HepG2 (cell line): Measurements from ENCODE around the gene IL13. TPM values are rescaled to one million over a fixed set of nuclear protein-coding genes. Genes with fewer than 3 reads are reported as not detected.

Source experiments
- ETV5 ChIP-seq: IDR thresholded peaks from 2 replicates; pipeline ENCODE4 v1.6.1; 2018; ENCODE audit warnings: missing biosample characterization, missing genetic modification reagents, inconsistent platforms, borderline replicate concordance
- MEIS2 ChIP-seq: sonication (generic); formaldehyde crosslinking; IDR thresholded peaks from 2 replicates; pipeline ENCODE4 v1.9.0; 2021; ENCODE audit warnings: mild to moderate bottlenecking, missing genetic modification reagents
- MTA1 ChIP-seq: sonication (generic); formaldehyde crosslinking; IDR thresholded peaks from 2 replicates; pipeline ENCODE4 v1.4.0; 2020; ENCODE audit warnings: missing genetic modification reagents, mild to moderate bottlenecking, borderline replicate concordance
- SRSF9 ChIP-seq: fragments of 200-400 bp; formaldehyde crosslinking; IDR thresholded peaks from 2 replicates; pipeline ENCODE4 v1.6.1; 2018; ENCODE audit warnings: borderline replicate concordance, mild to moderate bottlenecking, low read depth, low read length; ENCODE audit not compliant: insufficient read depth, poor library complexity, severe bottlenecking
- ZNF431 ChIP-seq: sonication (generic); formaldehyde crosslinking; IDR thresholded peaks from 2 replicates; pipeline ENCODE4 v1.9.0; 2022; ENCODE audit warnings: missing genetic modification reagents, low read depth, mild to moderate bottlenecking, borderline replicate concordance
- polyA plus RNA-seq, 8 experiments: library from polyadenylated mRNA; depleted of rRNA in 3 of 8; stranded (reverse) in 7 of 8; unstranded in 1 of 8; fragments of >200 nt; fragmentation: Illumina TruSeq in 4 of 8; extraction: Trizol in 4 of 8; gene quantifications; 2 replicates each; pipeline versions ENCODE4 v1.2.1 to v1.2.3, GENCODE V29; 2011 to 2016; ENCODE audit warnings: low read depth in 4 of 8, missing spikeins in 1 of 8, mixed read lengths in 1 of 8; ENCODE audit not compliant: insufficient read depth in 1 of 8
- total RNA-seq, 5 experiments: library from RNA; depleted of rRNA; stranded (reverse); fragments of >200 nt; fragmentation: Illumina TruSeq; extraction: Trizol; gene quantifications; 2 replicates each; pipeline ENCODE4 v1.2.3, GENCODE V29; 2016; ENCODE audit warnings: low read depth in 1 of 5
- TF ChIP-seq, protein P1 (sequence below): sonication (generic); formaldehyde crosslinking; IDR thresholded peaks from 2 replicates; pipeline ENCODE4 v1.5.1; 2020; ENCODE audit warnings: mild to moderate bottlenecking, missing genetic modification reagents, moderate library complexity
- TF ChIP-seq, protein P2 (sequence below): sonication (generic); formaldehyde crosslinking; IDR thresholded peaks from 2 replicates; pipeline ENCODE4 v1.4.0; 2020; ENCODE audit warnings: missing genetic modification reagents
- TF ChIP-seq, protein P3 (sequence below): sonication (generic); formaldehyde crosslinking; IDR thresholded peaks from 2 replicates; pipeline ENCODE4 v1.5.0; 2020; ENCODE audit warnings: missing genetic modification reagents
- TF ChIP-seq, protein P4 (sequence below): sonication (generic); formaldehyde crosslinking; IDR thresholded peaks from 2 replicates; pipeline ENCODE4 v1.5.1; 2020; ENCODE audit warnings: missing genetic modification reagents, mild to moderate bottlenecking, borderline replicate concordance

IL13 gene
- total and polyA plus RNA-seq, 2 of the 13 experiments (the other 11 are each of a cell fraction or from before 2014, with no cell fraction given): 0.05 TPM; not detected in 1

DNA sequence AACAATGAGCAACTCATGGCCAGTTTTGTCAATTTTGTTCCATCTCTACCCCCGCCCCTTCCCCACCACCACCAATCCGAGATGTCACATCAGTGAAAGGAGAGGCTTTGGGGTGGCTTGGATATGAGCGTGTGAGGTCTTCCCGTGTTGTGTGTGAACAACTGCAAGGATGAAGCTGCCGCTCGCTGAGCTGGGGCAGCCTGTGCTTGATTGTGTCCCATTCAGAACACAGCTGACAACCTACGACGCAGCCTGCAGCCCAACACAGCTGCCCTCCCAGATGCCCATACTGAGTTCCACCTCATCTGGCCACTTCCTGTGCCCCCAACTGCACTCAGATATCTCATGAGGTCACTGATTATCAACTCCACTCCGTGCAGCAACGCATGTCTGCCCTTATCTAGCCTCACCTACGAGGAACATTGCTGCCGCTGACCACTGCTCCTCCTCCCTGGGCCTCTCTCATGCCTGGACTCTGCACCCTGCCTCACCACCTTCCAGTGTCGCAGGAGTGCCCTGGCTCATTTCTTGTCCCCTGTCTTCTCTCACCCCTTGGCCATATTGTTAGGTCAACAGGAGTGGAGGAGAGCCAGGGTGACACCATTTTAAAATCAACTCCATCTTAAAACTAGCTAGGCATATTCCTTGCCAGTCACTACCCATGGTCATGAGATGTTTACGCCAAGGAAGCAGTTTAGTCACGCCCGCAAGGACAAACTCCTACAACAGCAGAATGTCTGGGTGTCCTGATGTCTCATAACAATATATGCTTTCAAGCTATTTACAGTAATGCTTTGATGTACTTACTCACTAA lies 8.5 kb downstream of the IL13 start (continued):
- TF ChIP-seq, protein P1, sequence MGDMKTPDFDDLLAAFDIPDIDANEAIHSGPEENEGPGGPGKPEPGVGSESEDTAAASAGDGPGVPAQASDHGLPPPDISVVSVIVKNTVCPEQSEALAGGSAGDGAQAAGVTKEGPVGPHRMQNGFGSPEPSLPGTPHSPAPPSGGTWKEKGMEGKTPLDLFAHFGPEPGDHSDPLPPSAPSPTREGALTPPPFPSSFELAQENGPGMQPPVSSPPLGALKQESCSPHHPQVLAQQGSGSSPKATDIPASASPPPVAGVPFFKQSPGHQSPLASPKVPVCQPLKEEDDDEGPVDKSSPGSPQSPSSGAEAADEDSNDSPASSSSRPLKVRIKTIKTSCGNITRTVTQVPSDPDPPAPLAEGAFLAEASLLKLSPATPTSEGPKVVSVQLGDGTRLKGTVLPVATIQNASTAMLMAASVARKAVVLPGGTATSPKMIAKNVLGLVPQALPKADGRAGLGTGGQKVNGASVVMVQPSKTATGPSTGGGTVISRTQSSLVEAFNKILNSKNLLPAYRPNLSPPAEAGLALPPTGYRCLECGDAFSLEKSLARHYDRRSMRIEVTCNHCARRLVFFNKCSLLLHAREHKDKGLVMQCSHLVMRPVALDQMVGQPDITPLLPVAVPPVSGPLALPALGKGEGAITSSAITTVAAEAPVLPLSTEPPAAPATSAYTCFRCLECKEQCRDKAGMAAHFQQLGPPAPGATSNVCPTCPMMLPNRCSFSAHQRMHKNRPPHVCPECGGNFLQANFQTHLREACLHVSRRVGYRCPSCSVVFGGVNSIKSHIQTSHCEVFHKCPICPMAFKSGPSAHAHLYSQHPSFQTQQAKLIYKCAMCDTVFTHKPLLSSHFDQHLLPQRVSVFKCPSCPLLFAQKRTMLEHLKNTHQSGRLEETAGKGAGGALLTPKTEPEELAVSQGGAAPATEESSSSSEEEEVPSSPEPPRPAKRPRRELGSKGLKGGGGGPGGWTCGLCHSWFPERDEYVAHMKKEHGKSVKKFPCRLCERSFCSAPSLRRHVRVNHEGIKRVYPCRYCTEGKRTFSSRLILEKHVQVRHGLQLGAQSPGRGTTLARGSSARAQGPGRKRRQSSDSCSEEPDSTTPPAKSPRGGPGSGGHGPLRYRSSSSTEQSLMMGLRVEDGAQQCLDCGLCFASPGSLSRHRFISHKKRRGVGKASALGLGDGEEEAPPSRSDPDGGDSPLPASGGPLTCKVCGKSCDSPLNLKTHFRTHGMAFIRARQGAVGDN: peak; percentile 51
- 0 out of 2 replicates have a peak, but pooled peaks have one; percentile 39 for TF ChIP-seq MTA1 (CRISPR knock-in tag)
- TF ChIP-seq, protein P2, sequence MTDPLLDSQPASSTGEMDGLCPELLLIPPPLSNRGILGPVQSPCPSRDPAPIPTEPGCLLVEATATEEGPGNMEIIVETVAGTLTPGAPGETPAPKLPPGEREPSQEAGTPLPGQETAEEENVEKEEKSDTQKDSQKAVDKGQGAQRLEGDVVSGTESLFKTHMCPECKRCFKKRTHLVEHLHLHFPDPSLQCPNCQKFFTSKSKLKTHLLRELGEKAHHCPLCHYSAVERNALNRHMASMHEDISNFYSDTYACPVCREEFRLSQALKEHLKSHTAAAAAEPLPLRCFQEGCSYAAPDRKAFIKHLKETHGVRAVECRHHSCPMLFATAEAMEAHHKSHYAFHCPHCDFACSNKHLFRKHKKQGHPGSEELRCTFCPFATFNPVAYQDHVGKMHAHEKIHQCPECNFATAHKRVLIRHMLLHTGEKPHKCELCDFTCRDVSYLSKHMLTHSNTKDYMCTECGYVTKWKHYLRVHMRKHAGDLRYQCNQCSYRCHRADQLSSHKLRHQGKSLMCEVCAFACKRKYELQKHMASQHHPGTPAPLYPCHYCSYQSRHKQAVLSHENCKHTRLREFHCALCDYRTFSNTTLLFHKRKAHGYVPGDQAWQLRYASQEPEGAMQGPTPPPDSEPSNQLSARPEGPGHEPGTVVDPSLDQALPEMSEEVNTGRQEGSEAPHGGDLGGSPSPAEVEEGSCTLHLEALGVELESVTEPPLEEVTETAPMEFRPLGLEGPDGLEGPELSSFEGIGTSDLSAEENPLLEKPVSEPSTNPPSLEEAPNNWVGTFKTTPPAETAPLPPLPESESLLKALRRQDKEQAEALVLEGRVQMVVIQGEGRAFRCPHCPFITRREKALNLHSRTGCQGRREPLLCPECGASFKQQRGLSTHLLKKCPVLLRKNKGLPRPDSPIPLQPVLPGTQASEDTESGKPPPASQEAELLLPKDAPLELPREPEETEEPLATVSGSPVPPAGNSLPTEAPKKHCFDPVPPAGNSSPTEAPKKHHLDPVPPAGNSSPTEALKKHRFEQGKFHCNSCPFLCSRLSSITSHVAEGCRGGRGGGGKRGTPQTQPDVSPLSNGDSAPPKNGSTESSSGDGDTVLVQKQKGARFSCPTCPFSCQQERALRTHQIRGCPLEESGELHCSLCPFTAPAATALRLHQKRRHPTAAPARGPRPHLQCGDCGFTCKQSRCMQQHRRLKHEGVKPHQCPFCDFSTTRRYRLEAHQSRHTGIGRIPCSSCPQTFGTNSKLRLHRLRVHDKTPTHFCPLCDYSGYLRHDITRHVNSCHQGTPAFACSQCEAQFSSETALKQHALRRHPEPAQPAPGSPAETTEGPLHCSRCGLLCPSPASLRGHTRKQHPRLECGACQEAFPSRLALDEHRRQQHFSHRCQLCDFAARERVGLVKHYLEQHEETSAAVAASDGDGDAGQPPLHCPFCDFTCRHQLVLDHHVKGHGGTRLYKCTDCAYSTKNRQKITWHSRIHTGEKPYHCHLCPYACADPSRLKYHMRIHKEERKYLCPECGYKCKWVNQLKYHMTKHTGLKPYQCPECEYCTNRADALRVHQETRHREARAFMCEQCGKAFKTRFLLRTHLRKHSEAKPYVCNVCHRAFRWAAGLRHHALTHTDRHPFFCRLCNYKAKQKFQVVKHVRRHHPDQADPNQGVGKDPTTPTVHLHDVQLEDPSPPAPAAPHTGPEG (CRISPR knock-in tag): no peak
- TF ChIP-seq, protein P3, sequence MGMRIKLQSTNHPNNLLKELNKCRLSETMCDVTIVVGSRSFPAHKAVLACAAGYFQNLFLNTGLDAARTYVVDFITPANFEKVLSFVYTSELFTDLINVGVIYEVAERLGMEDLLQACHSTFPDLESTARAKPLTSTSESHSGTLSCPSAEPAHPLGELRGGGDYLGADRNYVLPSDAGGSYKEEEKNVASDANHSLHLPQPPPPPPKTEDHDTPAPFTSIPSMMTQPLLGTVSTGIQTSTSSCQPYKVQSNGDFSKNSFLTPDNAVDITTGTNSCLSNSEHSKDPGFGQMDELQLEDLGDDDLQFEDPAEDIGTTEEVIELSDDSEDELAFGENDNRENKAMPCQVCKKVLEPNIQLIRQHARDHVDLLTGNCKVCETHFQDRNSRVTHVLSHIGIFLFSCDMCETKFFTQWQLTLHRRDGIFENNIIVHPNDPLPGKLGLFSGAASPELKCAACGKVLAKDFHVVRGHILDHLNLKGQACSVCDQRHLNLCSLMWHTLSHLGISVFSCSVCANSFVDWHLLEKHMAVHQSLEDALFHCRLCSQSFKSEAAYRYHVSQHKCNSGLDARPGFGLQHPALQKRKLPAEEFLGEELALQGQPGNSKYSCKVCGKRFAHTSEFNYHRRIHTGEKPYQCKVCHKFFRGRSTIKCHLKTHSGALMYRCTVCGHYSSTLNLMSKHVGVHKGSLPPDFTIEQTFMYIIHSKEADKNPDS: peak; percentile 66; the same call in 1 of the 2 replicates
- 0 out of 2 replicates have a peak, but pooled peaks have one; percentile 5 for TF ChIP-seq ETV5
- no peak for TF ChIP-seq SRSF9
- no peak for TF ChIP-seq MEIS2 (CRISPR knock-in tag)
- TF ChIP-seq, protein P4, sequence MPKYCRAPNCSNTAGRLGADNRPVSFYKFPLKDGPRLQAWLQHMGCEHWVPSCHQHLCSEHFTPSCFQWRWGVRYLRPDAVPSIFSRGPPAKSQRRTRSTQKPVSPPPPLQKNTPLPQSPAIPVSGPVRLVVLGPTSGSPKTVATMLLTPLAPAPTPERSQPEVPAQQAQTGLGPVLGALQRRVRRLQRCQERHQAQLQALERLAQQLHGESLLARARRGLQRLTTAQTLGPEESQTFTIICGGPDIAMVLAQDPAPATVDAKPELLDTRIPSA (CRISPR knock-in tag): no peak
- no peak for TF ChIP-seq ZNF431
